Frontal cortex (tissue), 4 donors: ENCODE measurements around the gene PKD1L1. TPM values are rescaled to one million over a fixed set of nuclear protein-coding genes. Genes with fewer than 3 reads are reported as not detected.

ENCODE experiments used
- DNase-seq, 2 donors: peaks; one replicate each; pipeline ENCODE4 v3.0.0; 2012; ENCODE audit warnings: low spot score in 2 of 2
- FAIRE-seq: peaks from 2 replicates; lab custom pipeline; 2012; peaks lifted over from hg19 to GRCh38; lab: Jason Lieb, UNC
- total RNA-seq: library from RNA; depleted of rRNA; stranded (reverse); fragments of >200 nt; gene quantifications from one replicate; pipeline ENCODE4 v1.2.3, GENCODE V29; 2014
- donor health status: control.
- donor health status: control.
- donor health status: control.

The PKD1L1 gene
- total RNA-seq, 1 donor from 2014 or later: under 0.01 TPM

DNA sequence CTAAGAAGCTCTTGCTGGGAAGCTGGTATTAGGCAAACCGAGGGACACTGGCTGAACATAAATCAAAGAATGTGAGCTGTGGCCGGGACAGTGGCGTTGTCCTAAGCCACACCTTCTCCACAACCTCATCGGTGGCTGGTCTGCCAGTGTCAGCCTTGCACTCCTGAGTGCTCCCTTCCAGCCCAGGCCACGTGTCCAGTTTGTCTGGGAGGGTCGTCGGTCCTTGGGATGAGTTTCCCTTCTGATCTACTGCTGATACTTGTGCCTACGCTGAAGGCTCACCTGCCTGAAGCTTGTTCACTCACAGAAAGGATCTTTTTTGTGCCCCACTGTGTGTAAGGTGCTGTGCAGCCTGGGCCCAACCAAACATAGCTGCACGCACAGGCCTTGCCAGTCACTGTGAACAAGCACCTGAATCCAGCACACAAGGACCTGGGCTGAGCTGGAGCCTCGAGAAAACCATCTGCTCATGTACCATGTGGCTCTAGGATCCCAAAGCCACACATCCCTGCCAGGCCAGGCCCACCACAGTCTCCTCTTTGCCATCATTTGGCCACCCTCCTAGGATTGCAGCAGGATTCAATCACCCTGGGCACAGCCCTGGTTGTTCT lies 116.1 kb downstream of the PKD1L1 start:
- no peak for DNase-seq
- no peak for FAIRE-seq

DNA sequence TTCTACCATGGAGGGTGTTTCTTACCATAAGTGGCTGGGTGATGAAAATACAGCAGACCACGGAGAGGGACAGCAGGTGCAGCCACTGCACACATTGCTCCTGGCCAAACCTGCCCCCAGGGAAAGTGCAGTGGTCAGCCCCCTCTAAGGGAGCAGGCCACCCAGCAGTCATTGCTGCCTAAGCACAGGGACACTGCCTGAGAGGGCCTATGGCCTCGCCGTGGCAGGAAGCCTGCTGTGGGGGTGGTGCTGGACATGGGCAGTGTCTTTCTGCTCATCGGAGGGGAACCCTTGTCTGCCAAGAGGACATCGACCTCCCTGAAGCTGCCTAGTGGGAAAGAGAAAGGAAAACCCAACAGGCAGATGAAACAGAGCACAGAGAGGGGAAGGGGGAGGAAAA lies 118.3 kb downstream of the PKD1L1 start:
- DNase-seq: no peak

DNA sequence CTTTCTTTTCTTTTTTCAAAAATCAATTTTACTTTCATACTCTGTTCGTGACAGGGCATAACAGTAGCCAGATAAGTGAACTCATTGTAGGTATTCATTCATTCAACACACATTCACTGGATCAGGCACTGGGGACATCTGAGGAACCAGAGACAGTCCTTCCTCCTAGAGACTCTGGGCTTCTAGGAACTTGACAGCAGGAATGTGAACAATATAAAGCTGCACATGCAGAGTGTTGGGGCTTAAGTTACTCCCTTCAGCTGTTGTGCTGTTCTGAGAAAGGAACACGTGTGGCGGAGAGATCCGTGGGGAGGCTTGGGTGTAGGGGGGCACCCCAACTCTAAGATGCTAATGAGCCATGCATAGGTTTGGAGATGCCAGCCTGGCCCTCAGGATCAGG lies 120.4 kb downstream of the PKD1L1 start:
- FAIRE-seq (no peak), DNase-seq (no peak)

More for the DNA sequence above, 118.3 kb downstream of the PKD1L1 start:
- no peak for FAIRE-seq

DNA sequence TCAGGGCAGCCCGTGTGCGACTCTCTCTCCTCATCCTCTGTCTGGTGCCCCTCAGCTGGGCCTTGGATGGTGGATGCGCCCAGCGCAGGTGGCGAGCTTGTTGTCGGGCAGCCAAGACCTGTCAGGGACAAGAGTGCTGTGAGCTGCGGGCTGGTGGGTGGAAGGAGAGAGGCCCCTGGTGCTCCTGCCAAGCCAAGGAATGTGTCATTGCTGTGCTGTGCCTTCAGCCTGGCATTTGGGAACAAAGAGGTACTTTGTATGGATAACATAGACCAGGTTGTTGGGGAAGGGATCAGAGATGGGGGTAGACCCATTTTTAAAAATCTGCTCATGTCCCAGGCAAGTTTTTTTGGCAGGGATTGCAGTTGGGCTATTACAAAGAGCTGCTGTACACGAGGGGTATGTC lies 120.9 kb downstream of the PKD1L1 start:
- DNase-seq: peak in 1 of 2 donors; percentile 51
- no peak for FAIRE-seq

DNA sequence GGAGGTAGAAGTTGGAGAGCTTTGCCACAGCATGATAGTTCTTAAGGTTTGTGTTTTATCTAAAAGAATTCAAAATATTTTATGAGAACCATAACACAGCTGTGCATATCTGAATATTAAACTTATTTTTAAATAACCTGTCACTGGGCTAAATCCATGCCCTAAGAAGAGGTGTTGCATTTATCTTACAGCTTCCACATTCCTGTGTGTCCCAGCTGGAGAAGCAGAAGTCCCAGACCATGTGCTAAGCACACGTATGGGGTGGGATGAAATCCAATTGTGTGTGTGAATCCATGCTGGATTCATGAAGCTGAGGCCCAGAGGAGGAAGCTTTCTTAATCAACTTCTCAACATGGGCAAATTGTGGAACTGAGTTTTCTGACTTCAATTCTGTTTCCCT lies 121.5 kb downstream of the PKD1L1 start:
- DNase-seq (no peak), FAIRE-seq (no peak)

DNA sequence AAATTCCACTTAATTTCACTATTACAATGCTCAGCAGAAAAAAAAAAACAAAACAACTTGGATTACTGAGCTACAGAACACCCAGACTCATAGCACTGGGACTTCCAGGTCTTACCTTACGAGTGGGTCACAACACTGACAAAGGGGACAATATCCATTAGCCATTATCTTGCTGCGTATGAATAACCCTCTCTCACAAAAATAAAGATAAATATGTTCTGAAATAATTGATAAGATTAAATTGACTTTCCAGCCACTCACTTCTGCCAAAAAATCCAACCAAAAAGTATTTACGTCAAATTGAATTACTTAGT lies 128.7 kb downstream of the PKD1L1 start:
- no peak for FAIRE-seq
- no peak for DNase-seq

DNA sequence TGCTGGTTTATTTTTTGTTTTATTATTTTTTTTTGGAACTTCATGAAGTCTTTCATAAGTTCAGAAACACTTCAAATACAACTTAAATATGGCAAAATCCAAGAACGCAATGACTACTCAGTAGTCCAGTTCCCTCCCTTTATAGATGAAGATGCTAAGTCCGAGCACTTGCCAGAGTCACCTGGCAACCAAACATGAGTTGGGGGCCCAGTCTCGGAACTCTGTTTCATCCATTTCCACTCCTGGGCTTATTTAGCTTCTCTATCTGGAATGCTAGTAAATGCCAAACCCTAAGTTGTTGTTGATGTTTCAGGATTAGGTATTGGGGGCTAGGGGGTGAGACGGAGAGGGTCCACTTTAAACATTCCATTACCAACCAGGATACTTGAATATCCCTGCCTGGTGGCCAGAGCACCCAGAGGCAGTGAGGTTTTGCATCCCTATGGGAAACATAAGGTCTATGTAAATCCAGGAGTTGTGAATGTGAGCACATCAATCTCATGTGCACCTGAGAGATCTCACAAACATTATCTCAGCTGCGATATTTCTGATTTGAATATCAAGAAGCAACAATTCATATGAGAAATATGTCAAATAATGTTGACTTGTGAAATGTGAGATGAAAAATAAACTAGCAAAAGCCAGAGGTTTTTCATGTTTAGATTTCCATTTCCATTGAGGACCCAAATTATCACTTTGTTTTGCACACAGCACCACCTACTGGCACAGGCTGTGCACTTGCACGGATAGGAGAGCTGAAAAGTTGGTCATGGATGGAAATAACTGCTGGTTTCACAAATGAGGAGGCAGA lies 129.3 kb downstream of the PKD1L1 start:
- FAIRE-seq: peak; percentile 76
- peak; percentile 45 to 66 for DNase-seq

DNA sequence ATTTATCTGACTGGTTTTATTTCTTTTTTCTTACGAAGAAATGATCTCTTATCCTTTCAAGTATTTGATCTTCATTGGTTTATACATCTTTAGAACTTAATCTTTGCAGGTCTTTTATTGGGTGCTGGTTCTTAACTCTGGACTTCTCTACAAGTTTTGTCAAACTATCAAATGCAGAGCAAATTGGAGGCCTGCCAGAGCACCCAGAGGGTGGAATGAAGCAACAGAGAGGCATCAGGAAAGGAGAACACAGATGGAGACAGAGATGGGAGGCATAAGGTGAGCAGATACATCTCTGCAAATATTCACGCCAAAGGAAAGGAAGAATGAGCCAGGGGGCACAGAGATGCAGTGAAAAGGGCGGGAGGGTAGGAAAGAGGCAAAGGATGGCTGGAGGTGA lies 130.3 kb downstream of the PKD1L1 start:
- FAIRE-seq (no peak), DNase-seq (no peak)

DNA sequence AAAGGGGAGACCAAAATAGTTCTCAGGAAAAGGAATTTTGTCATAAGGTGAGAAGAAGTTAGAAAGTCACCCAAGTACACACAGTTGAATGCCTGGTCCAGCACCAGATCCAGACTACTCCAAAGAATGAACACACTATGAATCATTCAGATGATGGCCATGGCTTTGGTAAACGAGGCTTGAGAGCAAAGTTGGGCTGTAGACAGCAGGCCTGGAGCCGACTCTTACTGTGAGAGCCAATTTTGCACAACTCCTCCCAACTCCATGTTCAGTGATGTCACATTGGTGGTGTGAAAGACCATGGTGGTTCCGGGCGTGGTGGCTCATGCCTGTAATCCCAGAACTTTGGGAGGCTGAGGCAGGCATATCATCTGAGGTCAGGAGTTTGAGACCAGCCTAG lies 131.6 kb downstream of the PKD1L1 start:
- no peak for DNase-seq
- no peak for FAIRE-seq

DNA sequence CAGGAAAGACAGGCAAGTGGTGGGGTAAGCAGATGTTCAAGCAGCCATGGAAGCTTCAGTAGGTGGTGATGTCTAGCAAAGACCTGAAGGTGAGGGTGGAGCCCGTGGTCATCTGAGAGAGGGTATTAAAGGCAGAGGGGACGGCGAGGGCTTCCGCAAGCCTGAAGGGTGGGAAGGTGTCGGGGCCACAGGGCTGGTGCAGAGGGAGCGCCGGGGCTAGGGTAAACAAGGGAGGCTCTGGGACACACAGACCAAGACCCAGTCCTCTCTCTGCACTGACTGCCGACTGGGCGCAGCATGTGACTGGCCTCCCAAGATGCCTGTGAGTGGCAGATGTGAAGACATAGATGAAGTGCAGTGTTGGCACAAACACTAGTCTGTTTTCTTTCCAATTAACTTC lies 132.4 kb downstream of the PKD1L1 start:
- DNase-seq (no peak), FAIRE-seq (no peak)

DNA sequence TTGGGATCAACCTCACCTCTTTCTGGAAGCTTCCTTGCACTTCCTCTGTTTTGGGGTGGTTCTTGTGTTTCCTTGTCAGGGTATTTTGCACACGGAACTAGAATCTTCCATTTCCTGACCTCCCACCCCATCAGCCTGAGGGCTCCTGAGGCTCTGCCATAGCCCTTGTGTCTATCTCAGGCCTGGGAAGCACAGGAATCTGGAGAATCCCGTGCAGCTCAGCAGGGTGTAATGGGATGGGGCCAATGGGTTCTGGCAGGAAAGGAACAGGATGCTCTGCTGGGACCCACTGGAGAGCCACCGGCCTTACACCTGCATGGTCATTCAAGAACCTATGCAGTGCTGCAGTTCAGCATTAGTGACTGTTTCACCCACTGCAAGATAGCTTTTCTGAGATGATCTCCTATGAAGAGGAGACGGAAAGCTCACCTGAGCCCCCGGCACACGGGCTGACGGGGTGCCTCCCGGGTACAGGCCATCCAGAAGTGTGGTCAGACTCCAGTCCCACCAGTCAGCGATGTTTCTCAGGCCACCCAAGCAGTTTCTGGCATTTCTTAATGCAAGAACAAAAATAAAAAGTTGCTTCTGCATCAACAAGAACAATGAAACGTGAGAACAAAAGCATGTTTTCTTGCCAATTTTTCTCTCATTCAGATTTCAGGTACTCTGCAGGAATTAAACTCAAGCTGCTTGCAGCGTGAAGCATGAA lies 133.2 kb downstream of the PKD1L1 start:
- FAIRE-seq (no peak), DNase-seq (no peak)

DNA sequence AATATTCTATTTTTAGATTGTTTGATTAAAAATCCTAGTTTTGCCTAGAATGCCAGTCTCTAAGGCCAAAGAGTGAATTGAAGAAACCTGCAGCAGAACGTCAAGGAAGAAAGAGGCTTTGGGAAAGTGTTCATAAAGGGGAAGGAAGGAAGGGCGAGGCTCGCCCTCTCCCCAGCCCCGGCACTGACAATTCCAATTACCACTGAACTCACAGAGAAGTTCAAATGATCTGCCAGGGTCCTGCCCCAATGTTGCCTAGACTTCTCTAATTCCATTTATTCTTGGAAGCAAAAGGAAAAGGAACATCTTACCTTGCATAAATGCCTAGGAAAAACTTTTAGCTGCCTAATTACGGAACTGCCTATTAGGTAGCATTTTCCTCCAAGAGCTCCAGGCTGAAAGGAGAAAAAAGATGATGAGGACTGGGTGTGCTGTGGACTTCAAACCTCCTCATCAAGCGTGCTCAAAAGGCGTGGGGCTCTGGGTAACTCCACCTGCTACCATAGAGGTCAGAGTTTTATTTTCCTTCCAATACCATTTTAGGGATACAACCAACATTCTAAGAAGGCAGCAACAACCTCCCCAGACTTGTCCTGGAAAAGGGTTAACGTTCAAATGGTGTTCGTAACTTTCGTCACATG lies 134.5 kb downstream of the PKD1L1 start:
- DNase-seq: no peak
- FAIRE-seq: no peak

DNA sequence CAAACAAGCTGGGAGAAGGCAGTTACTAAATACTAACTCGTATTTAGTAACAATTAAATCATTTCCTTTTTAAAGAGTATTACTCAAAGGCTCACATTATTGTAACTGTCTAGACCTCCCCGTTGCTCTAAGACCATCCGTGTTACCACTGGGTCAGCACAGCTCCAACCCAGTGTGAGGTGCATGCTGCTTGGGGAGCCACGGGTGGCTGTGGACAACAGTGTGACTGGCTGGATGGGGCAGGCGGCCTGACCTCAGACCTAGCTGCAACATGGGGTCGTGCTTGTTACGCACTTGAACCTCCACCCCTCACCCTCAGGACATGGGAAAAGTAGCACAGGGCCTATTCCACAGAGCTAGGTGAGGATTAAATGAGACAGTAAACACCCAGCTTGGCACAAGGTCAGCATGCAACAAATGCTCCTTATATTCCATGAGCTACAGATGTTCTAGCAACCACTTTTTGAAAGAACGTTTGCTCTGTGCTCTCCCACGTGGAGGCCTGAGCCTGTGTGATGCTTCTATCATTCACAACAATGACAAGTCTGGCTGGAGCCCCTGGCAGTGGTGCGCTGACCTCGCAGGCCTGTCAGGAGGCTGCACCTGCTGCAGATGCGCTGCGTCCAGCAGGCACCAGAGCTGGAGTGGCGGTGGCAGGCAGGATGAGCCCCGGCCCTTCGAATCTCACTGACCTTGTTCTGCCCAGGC lies 135.7 kb downstream of the PKD1L1 start:
- FAIRE-seq: no peak
- no peak for DNase-seq

DNA sequence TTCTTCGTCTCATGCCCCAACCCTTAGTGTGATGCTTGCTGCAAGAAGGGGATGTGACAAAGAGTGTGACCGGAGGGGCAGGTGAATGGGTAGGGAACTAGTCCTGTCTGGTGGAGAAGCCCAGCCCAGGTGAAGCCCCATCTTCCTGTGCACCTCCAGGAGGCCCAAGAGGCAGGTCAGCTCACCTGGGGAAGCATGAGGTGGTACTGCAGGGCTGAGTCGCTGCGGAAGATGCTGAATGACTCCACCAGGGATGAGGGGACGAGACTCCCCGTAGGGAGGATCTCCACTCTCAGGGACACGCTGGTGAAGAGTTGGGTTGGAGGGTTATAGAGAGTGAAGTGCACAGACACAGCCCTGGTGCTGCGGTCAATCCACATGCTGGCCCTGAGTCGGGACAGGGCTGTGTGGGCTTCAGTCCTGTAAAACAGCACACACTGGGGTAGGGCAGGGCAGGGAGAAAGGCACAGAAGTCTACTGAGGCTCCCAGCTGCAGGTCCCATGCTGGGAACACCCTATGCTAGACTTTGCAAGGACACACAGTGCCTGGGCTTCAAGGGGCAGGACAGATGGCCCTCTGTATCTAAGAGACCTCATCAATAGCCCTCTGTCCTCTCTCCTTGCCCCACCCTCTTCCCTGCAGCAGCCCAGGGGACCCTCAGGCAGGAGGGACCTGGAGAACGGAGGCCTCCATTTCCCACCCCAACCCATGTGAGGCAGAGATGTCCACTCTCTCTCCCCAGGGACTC lies 136.5 kb downstream of the PKD1L1 start:
- FAIRE-seq (no peak), DNase-seq (no peak)

DNA sequence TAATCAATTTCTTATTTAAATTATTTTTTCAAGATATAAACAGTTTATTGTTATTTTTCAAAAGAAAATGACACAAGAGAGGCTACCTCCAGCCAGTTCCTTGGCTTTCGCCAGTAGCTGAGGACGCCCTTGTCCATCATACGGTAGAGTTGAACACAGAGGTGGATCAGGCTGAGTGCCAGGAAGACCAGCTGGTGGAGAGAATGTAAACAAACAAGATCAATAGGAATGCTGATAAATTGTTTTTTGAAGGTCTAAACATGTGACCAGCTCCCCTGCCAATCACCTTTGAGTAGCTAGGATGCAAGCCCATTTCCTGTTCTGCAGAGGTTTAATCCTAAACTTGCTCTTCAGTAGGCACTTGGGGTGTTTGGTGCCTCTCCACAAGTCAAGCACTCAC lies 138.9 kb downstream of the PKD1L1 start:
- DNase-seq (no peak), FAIRE-seq (no peak)

DNA sequence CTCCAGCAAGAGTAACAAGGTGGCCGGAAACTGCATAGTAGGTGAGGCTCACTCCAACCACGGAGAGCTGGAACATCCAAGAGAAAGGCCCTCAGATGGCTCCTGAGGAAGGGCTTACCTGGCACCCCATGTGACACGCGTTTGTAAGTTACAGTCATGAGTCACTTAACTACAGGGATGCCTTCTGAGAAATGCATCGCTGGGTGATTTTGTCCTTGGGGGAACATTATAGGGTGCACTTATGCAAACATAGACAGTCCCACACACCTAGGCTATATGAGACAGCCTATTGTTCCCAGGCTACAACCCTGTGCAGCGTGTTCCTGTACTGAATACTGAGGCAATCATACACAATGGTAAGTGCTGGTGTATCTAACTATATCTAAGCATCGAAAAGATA lies 139.9 kb downstream of the PKD1L1 start:
- FAIRE-seq (no peak), DNase-seq (no peak)

DNA sequence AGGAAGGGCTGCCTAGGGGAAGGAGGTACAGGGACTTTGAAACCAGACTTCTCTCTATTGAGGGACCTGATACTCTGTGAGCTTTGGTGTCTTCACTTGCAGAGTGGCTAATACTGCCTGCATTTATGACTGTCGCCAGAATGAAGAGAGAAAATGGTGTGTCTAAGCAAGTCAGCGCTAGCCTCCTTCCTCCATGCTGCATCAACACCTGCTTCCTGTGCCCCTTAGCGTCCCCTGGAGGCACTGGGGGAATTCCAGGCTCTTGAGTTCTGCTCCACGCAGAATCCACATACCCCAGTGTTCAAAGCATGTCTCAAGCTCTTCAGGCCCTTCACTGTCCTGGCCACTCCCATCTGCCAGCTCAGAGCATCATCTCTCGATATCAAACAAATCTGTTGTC lies 140.5 kb downstream of the PKD1L1 start:
- no peak for DNase-seq
- no peak for FAIRE-seq

DNA sequence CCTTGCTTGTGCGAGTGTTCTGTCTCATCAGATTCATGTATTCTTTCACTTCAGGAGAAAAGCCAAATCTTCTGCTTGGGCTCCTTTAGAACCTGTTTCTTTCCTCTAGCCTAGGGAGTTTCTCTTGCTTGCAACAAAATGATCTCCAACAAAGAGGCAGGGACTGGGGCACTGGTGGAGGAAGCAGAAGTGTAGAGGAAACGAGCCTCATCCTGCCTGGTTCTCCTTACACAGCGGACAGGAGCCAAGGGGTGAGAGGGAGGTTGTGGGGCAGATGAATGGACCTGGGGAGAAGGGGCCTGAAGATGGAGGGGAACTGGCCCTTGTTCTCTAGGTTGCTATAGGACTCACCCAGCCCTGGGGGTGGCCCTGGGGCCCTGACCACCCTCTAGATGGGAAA lies 141.1 kb downstream of the PKD1L1 start:
- no peak for DNase-seq
- FAIRE-seq: no peak

DNA sequence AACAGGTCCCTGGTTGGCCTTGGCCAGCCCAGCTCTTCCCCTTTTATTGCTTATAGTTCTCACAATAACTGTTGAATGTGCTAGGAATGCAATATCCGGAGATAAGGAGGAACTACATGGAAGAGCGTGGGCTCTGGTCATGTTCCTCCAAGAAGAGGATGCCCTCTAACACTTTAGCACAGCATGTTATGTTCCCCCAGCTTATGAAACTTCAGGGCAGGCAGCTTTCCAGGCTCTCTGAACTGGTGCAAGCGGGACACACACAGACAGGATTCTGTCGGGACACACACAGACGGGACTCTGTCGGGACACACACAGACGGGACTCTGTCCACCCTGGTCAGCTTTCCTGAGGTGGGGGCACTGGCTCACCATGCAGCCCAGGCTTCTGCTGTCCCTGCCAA lies 141.6 kb downstream of the PKD1L1 start:
- FAIRE-seq (no peak), DNase-seq (no peak)
